Measurements from ENCODE around the gene PCDHGA12.
"Not testable (repeated sequence)": the region's sequence is repeated elsewhere in the genome, so short reads cannot be mapped to it uniquely, and the experiment has no call there.

DNA sequence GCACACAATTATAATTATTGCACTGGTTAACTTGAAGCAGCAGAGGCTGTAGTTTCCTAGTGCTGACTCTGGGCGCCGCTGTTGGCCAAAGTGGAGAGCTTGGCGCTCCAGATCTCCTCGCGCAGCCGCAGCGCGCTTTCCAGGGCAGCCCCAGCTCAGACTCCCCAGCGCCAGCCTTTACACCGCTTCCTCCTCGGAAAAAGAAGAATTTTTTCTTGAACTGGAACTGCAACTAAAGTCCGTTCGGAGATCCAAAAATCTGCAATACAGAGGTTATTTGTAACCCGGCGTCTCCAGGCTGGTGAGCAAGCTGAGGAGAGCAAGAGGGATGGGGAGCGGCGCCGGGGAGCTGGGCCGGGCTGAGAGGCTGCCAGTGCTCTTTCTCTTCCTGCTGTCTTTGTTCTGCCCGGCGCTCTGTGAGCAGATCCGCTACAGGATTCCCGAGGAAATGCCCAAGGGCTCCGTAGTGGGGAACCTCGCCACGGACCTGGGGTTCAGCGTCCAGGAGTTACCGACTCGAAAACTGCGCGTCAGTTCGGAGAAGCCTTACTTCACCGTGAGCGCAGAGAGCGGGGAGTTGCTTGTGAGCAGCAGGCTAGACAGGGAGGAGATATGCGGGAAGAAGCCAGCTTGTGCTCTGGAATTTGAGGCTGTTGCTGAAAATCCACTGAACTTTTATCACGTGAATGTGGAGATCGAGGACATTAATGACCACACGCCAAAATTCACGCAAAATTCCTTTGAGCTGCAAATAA lies 42.6 kb upstream of the PCDHGA12 start, which contains the start of gene PCDHGB4:
- not testable (repeated sequence) for TF ChIP-seq POLR2A (IDR thresholded peaks at IDR 0.05)
- peak; percentile 30 to 48 (median 45) for TF ChIP-seq CTCF (IDR thresholded peaks at IDR 0.05)

Data from right lobe of liver (tissue), 4 donors.